PC-3 (cell line): ENCODE data around the gene NUP155. TPM values are rescaled to one million over a fixed set of nuclear protein-coding genes. Genes with fewer than 3 reads are reported as not detected.
"Not testable (repeated sequence)": the region's sequence is repeated elsewhere in the genome, so short reads cannot be mapped to it uniquely, and the experiment has no call there.

Source experiments
- ATAC-seq: fragments of 200-7000 bp; cut with Tn5 transposase; 2 replicates; pipeline ENCODE4 v1.9.1; 2020; ENCODE audit warnings: mild to moderate bottlenecking, moderate library complexity
- BruUV-seq: library from RNA; stranded (reverse); fragments of 400-500 nt; replicated peaks from 2 replicates; lab custom pipeline; 2021; lab: Mats Ljungman, UMichigan
- CTCF ChIA-PET: fragments of 300-600 bp; sonication (Branson Sonifier 250); formaldehyde crosslinking; loops from one replicate; lab custom pipeline; 2022; ENCODE audit warnings: antibody characterized with exemption; lab: Charles Lee
- POLR2A ChIA-PET: fragments of 300-600 bp; sonication (Branson Sonifier 250); formaldehyde crosslinking; loops from one replicate; lab custom pipeline; 2022; ENCODE audit warnings: antibody characterized with exemption; ENCODE audit not compliant: unreplicated experiment; lab: Charles Lee
- DNase-seq: peaks from one replicate; pipeline ENCODE4 v3.0.0-alpha.2; 2015
- H2AFZ ChIP-seq: fragments of 300-600 bp; sonication (generic); 2 replicates; pipeline ENCODE4 v1.6.0; 2016; ENCODE audit warnings: antibody characterized with exemption, low read length
- H3F3A ChIP-seq: fragments of 300-600 bp; sonication (generic); one replicate; pipeline ENCODE4 v1.6.0; 2017; ENCODE audit warnings: antibody characterized with exemption, low read length, control low read depth, mild to moderate bottlenecking; ENCODE audit not compliant: unreplicated experiment
- H3K27ac ChIP-seq: fragments of 300-600 bp; sonication (generic); 2 replicates; pipeline ENCODE4 v1.5.1; 2016; ENCODE audit warnings: mild to moderate bottlenecking, low read length
- H3K27me3 ChIP-seq: fragments of 300-600 bp; sonication (generic); 2 replicates; pipeline ENCODE4 v1.6.1; 2016; ENCODE audit warnings: low read length, mixed read lengths
- H3K36me3 ChIP-seq: fragments of 300-600 bp; sonication (generic); 2 replicates; pipeline ENCODE4 v1.6.1; 2016; ENCODE audit warnings: low read depth, mixed run types, low read length, mixed read lengths
- H3K4me1 ChIP-seq: fragments of 300-600 bp; sonication (generic); 2 replicates; pipeline ENCODE4 v1.5.1; 2016; ENCODE audit warnings: low read length; ENCODE audit not compliant: insufficient read depth
- H3K4me2 ChIP-seq: fragments of 300-600 bp; sonication (generic); 2 replicates; pipeline ENCODE4 v1.6.0; 2016; ENCODE audit warnings: low read length
- H3K4me3 ChIP-seq: fragments of 300-600 bp; sonication (generic); 2 replicates; pipeline ENCODE4 v1.5.1; 2016; ENCODE audit warnings: mild to moderate bottlenecking, low read length, mixed read lengths
- H3K79me2 ChIP-seq: fragments of 300-600 bp; sonication (generic); 2 replicates; pipeline ENCODE4 v1.6.1; 2017; ENCODE audit warnings: low read length, mixed read lengths
- H3K9ac ChIP-seq: fragments of 300-600 bp; sonication (generic); 2 replicates; pipeline ENCODE4 v1.6.0; 2016; ENCODE audit warnings: mild to moderate bottlenecking, low read length
- H3K9me2 ChIP-seq: fragments of 300-600 bp; sonication (generic); replicated peaks from 2 replicates; pipeline ENCODE4 v1.6.1; 2016; ENCODE audit warnings: mixed run types, low read length, mixed read lengths
- H3K9me3 ChIP-seq: fragments of 300-600 bp; sonication (generic); 2 replicates; pipeline ENCODE4 v1.6.1; 2016; ENCODE audit warnings: low read length, mixed read lengths
- H4K20me1 ChIP-seq: fragments of 300-600 bp; sonication (generic); 2 replicates; pipeline ENCODE4 v1.6.1; 2016; ENCODE audit warnings: low read length, mixed read lengths
- EZH2 ChIP-seq: fragments of 300-600 bp; sonication (generic); IDR thresholded peaks from one replicate; pipeline ENCODE4 v1.6.1; 2017; ENCODE audit warnings: antibody characterized with exemption, mild to moderate bottlenecking, low read length; ENCODE audit not compliant: unreplicated experiment
- EZH2phosphoT487 ChIP-seq: fragments of 300-600 bp; sonication (generic); IDR thresholded peaks from 2 replicates; pipeline ENCODE4 v1.6.1; 2018; ENCODE audit warnings: mild to moderate bottlenecking, antibody characterized with exemption, low read length, borderline replicate concordance
- intact Hi-C: fragments of 100-400 bp; cut with micrococcal nuclease; formaldehyde crosslinking; loops from 2 replicates; pipeline ENCODE4 v1.9.0; 2023
- total RNA-seq: library from RNA; depleted of rRNA; stranded (reverse); fragments of >200 nt; gene quantifications from 2 replicates; pipeline ENCODE4 v1.2.3, GENCODE V29; 2014
- TF ChIP-seq, protein P1 (sequence below): fragments of 300-600 bp; sonication (generic); conservative IDR thresholded peaks from 2 replicates; pipeline ENCODE4 v1.5.1; 2017; ENCODE audit warnings: antibody characterized with exemption, low read depth, mild to moderate bottlenecking, low read length

The NUP155 gene
- total RNA-seq, 1 experiment from 2014 or later, result 59.0 TPM

DNA sequence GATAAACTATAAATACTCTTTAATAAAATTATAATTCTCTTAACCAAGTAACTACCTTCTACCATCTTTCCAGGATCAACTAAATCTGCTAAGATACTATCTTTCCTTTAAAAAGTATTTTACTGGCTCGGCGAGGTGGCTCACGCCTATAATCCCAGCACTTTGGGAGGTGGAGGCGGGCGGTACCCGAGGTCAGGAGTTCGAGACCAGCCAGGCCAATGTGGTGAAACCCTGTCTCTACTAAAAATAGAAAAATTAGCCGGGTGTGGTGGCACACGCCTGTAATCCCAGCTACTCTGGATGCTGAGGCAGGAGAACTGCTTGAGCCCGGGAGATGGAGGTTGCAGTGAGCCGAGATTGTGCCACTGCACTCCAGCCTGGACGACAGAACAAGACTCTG lies 36.2 kb downstream of the NUP155 start:
- H3K4me3 ChIP-seq, H3K9me2 ChIP-seq, H3K4me2 ChIP-seq, CTCF ChIA-PET, H2AFZ ChIP-seq, H3K27ac ChIP-seq, H3K9ac ChIP-seq, DNase-seq, H4K20me1 ChIP-seq, H3K79me2 ChIP-seq, ATAC-seq, H3F3A ChIP-seq, H3K4me1 ChIP-seq, H3K27me3 ChIP-seq, BruUV-seq, intact Hi-C loops, H3K9me3 ChIP-seq: not testable (repeated sequence)
- POLR2A ChIA-PET, result interaction anchor here (0.7 kb wide), 1 partner anchor 37 kb away, joined by 3 read pairs; no protein-coding TSS in a partner anchor
- H3K36me3 ChIP-seq, result peaks cover 38% of the 10 kb centered on the region; the same call in 1 of the 2 replicates

DNA sequence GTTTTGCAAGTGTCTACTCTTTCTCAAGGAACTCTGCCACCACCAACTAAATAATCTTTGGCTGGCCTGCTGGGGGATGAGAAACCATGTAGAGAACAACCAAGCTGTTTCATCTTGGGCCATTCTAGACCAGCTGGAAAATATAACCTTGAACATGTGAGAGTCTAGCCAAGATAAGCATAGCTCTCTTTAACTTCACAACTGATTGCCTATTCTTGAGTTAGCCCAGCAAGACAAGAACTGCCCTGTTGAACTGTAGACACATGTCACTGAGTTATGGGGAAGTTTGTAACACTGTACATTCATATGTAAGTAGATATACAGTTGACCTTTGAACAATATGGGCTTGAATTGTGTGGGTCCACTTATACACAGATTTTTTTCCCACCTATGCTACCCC lies 44.4 kb downstream of the NUP155 start:
- H4K20me1 ChIP-seq, result no peaks in the 10 kb centered on the region
- no peak overlapping the region for H2AFZ ChIP-seq
- no TSS peak for BruUV-seq
- no peaks in the 10 kb centered on the region for H3F3A ChIP-seq
- no peak for ATAC-seq
- peaks cover 68% of the 10 kb centered on the region for H3K36me3 ChIP-seq
- H3K9me3 ChIP-seq, result no peaks in the 10 kb centered on the region
- no peak overlapping the region for H3K4me2 ChIP-seq
- H3K9ac ChIP-seq, result no peak overlapping the region
- no peak overlapping the region for H3K27ac ChIP-seq
- no peaks in the 10 kb centered on the region for H3K9me2 ChIP-seq
- CTCF ChIA-PET, result no interaction called here
- H3K79me2 ChIP-seq, result no peaks in the 10 kb centered on the region
- no peaks in the 10 kb centered on the region for H3K27me3 ChIP-seq
- DNase-seq, result no peak
- TF ChIP-seq, protein P1, sequence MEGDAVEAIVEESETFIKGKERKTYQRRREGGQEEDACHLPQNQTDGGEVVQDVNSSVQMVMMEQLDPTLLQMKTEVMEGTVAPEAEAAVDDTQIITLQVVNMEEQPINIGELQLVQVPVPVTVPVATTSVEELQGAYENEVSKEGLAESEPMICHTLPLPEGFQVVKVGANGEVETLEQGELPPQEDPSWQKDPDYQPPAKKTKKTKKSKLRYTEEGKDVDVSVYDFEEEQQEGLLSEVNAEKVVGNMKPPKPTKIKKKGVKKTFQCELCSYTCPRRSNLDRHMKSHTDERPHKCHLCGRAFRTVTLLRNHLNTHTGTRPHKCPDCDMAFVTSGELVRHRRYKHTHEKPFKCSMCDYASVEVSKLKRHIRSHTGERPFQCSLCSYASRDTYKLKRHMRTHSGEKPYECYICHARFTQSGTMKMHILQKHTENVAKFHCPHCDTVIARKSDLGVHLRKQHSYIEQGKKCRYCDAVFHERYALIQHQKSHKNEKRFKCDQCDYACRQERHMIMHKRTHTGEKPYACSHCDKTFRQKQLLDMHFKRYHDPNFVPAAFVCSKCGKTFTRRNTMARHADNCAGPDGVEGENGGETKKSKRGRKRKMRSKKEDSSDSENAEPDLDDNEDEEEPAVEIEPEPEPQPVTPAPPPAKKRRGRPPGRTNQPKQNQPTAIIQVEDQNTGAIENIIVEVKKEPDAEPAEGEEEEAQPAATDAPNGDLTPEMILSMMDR, result no peak
- no peak for TF ChIP-seq EZH2phosphoT487
- TF ChIP-seq EZH2, result no peak
- H3K4me1 ChIP-seq, result no peaks in the 10 kb centered on the region
- no peak overlapping the region for H3K4me3 ChIP-seq
- intact Hi-C loops, result loop anchor here (10.0 kb wide), 1 partner anchor 292 kb away; no protein-coding TSS in a partner anchor
- POLR2A ChIA-PET, result no interaction called here

DNA sequence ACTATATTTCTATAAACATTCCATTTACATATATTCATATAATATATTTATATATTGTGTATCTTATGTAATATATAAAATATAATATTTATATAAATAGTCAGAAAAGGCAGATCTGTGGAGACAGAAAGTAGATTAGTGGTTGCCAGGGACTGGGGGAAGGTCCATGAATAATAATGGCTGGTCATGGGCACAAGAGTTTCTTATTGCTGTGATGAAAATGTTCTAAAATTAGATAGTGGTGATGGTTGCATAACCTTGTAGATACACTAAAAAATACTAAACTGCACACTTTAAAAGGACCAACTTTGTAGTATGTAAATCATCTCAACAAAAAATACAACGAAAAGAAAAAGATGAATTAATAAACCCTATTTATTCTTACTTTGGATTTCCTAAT lies 47.3 kb downstream of the NUP155 start:
- Histone ChIP-seq H3K9ac (no peak overlapping the region), H3K4me2 (no peak overlapping the region), H3K4me3 (no peak overlapping the region), H4K20me1 (no peaks in the 10 kb centered on the region), H3K36me3 (peaks cover 52% of the 10 kb centered on the region), H3K27ac (no peak overlapping the region), H3K9me3 (no peaks in the 10 kb centered on the region), H2AFZ (no peak overlapping the region), H3F3A (no peaks in the 10 kb centered on the region), H3K79me2 (no peaks in the 10 kb centered on the region), H3K27me3 (no peaks in the 10 kb centered on the region), H3K4me1 (no peaks in the 10 kb centered on the region), H3K9me2 (no peaks in the 10 kb centered on the region)
- no peak for ATAC-seq
- CTCF ChIA-PET, result interaction anchor here (0.5 kb wide), 1 partner anchor 76 kb away, joined by 4 read pairs; no protein-coding TSS in a partner anchor
- intact Hi-C loops, result loop anchor here (10.0 kb wide), 1 partner anchor 289 kb away; no protein-coding TSS in a partner anchor
- POLR2A ChIA-PET, result no interaction called here
- DNase-seq, result no peak
- TF ChIP-seq, protein P1, result no peak
- TF ChIP-seq EZH2 (no peak), EZH2phosphoT487 (no peak)
- BruUV-seq, result no TSS peak
